Nephron progenitor cell (in vitro differentiated cells): ENCODE measurements around the gene FER1L5.

Source experiments
- DNase-seq: peaks from one replicate; pipeline ENCODE4 v3.0.0; 2021
- H3K27ac Mint-ChIP-seq: 2 replicates; pipeline ENCODE4 v1.8.0; 2021; ENCODE audit warnings: mild to moderate bottlenecking, moderate library complexity, mixed read lengths
- H3K27me3 Mint-ChIP-seq: 2 replicates; pipeline ENCODE4 v1.8.0; 2021; ENCODE audit warnings: mild to moderate bottlenecking, low read depth, mixed read lengths; ENCODE audit not compliant: poor library complexity
- H3K36me3 Mint-ChIP-seq: 2 replicates; pipeline ENCODE4 v1.8.0; 2021; ENCODE audit warnings: low read depth, mixed read lengths
- H3K4me1 Mint-ChIP-seq: 2 replicates; pipeline ENCODE4 v1.8.0; 2021; ENCODE audit warnings: mixed read lengths
- H3K4me3 Mint-ChIP-seq: 2 replicates; pipeline ENCODE4 v1.8.0; 2021; ENCODE audit warnings: mild to moderate bottlenecking, moderate library complexity, mixed read lengths
- H3K9me3 Mint-ChIP-seq: 2 replicates; pipeline ENCODE4 v1.8.0; 2021; ENCODE audit warnings: mild to moderate bottlenecking, moderate library complexity, mixed read lengths
- TF ChIP-seq, protein P1 (sequence below): fragments of 200-600 bp; sonication (generic); IDR thresholded peaks from 2 replicates; pipeline ENCODE4 v1.5.0; 2021; ENCODE audit warnings: antibody characterized with exemption

The FER1L5 gene

DNA sequence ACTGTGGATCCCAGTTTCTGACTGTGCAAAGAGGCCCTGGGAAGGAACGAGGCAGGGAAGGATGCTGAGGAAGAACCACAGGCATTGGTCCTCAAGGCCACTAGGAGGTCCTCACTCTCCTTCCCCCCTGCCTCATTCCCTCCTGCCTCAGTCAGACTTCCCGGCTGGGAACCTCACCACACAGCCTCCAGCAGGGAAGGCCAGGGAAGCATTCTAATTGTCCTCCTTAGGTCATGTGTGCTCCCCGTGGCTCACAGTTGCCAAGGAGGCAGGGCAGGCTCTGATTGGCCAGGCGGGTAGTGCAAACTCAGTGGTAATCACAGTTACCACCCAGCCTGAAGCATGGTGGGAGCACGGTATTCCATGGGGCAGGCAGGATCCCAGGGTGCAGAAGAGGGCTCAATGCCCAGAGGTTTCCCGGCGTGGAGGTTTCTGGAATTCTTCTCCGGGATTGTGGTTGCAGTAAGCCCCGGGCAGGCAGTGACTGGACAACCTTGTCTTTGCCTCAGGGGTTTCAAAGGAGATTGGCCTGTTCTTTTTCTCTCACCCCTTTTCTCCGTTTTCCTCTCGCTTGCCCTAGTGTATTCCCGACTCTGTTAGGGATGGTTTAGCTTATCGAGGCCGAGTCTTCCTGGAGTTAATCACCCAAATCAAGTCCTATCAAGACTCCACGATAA is 27.1 kb downstream of the FER1L5 start:
- Mint-ChIP-seq H3K27me3 (peaks cover 25% of the 10 kb centered on the region), H3K4me3 (no peak overlapping the region), H3K27ac (no peak overlapping the region), H3K4me1 (peaks cover 8% of the 10 kb centered on the region), H3K36me3 (no peaks in the 10 kb centered on the region), H3K9me3 (peaks cover 9% of the 10 kb centered on the region)
- no peak for DNase-seq
- TF ChIP-seq, protein P1, sequence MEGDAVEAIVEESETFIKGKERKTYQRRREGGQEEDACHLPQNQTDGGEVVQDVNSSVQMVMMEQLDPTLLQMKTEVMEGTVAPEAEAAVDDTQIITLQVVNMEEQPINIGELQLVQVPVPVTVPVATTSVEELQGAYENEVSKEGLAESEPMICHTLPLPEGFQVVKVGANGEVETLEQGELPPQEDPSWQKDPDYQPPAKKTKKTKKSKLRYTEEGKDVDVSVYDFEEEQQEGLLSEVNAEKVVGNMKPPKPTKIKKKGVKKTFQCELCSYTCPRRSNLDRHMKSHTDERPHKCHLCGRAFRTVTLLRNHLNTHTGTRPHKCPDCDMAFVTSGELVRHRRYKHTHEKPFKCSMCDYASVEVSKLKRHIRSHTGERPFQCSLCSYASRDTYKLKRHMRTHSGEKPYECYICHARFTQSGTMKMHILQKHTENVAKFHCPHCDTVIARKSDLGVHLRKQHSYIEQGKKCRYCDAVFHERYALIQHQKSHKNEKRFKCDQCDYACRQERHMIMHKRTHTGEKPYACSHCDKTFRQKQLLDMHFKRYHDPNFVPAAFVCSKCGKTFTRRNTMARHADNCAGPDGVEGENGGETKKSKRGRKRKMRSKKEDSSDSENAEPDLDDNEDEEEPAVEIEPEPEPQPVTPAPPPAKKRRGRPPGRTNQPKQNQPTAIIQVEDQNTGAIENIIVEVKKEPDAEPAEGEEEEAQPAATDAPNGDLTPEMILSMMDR, result no peak

DNA sequence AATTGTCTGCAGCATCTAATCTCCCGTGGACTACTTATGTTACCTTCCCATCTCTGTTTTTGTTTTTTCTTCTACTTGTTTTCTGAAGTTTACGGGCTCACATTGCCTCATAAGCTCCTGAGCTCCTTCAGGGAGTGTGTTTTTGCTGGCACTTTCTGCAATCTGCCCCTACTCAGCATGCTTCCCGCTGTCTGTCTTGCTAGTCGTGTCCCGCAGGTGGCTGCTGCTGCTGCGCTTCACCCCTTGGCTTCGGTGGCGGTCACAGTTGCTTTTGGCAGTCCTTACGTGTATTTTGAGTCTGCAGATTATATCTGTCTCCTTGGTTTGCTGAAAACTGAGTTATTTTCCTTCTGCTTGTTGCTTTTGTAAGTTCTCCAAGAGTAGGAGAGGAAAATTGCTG is 37.3 kb downstream of the FER1L5 start:
- peaks cover 9% of the 10 kb centered on the region for H3K27me3 Mint-ChIP-seq
- H3K27ac Mint-ChIP-seq, result no peak overlapping the region
- no peaks in the 10 kb centered on the region for H3K36me3 Mint-ChIP-seq
- TF ChIP-seq, protein P1, result no peak
- H3K4me3 Mint-ChIP-seq, result no peak overlapping the region
- H3K9me3 Mint-ChIP-seq, result no peaks in the 10 kb centered on the region
- peaks cover 19% of the 10 kb centered on the region for H3K4me1 Mint-ChIP-seq
- DNase-seq, result no peak

DNA sequence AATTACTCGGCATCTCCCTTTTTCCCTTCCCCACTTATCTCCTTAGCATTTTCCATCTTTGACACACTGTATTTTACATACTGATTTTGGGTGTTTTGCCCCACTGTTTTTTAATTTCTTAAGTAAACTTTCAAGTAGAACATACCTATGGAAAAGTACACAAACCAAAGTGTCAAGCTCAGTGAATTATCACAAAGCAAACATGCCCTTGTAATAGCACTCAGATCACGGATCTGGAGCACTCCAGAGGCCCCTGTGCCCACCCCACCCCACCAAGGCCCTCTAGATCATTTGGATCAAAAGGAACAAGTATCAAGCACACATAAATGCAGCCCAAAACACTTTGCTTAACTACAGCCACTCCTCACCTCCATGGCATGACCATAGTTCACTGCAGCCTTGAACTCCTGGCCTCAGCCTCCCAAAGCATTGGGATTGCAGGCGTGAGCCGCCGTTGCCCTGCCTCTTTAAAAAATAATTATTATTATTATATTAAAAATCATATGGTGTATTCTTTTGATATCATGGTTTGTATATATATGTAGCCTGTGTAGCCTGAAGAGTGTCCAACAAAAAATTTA is 38.1 kb downstream of the FER1L5 start:
- TF ChIP-seq, protein P1, result no peak
- H3K27ac Mint-ChIP-seq, result no peak overlapping the region
- no peak overlapping the region for H3K4me3 Mint-ChIP-seq
- H3K9me3 Mint-ChIP-seq, result no peaks in the 10 kb centered on the region
- no peaks in the 10 kb centered on the region for H3K36me3 Mint-ChIP-seq
- peaks cover 9% of the 10 kb centered on the region for H3K27me3 Mint-ChIP-seq
- peaks cover 22% of the 10 kb centered on the region for H3K4me1 Mint-ChIP-seq
- DNase-seq, result no peak

DNA sequence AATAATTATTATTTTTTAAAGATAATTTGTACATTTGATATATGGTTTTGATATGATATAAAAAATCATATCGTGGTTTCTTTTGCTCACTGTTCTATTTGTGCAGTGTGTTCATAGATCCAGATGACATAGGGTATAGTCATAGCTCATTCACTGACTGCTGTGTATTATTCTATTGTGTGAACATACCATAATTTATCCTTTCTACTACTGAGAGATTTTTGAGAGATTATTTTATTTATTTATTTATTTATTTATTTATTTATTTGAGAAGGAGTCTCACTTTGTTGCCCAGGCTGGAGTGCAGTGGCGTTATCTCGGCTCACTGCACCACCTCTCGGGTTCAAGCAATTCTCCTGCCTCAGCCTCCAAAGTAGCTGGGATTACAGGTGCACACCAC is 39.0 kb downstream of the FER1L5 start:
- no peaks in the 10 kb centered on the region for H3K9me3 Mint-ChIP-seq
- DNase-seq, result no peak
- H3K27me3 Mint-ChIP-seq, result peaks cover 9% of the 10 kb centered on the region
- TF ChIP-seq, protein P1, result no peak
- peaks cover 25% of the 10 kb centered on the region for H3K4me1 Mint-ChIP-seq
- no peak overlapping the region for H3K4me3 Mint-ChIP-seq
- no peak overlapping the region for H3K27ac Mint-ChIP-seq
- H3K36me3 Mint-ChIP-seq, result no peaks in the 10 kb centered on the region

DNA sequence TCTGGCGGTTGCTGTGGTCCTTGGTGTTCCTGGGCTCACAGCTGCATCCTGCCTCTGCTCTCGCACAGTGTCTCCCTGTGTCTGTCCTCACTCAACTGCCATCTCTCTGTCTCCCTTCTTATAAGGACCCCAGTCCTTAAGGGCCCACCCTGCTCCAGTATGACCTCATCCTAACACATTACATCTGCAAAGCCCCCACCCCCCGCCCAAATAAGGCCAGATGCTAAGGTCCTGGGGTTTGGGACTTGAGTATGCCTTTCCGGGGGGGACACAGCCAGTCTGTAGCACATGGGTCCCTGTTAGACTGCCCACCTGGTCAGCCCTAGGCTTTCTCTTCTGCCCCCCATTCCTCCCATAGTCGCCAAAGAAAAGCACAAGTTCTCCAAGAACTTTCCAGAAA is 40.7 kb downstream of the FER1L5 start:
- Mint-ChIP-seq H3K4me3 (no peak overlapping the region), H3K36me3 (no peaks in the 10 kb centered on the region), H3K27ac (no peak overlapping the region), H3K27me3 (peaks cover 9% of the 10 kb centered on the region), H3K9me3 (no peaks in the 10 kb centered on the region), H3K4me1 (peaks cover 34% of the 10 kb centered on the region)
- TF ChIP-seq, protein P1, result no peak
- no peak for DNase-seq
